Spleen (tissue), 13 donors: ENCODE results near the gene ABCG5. TPM values are rescaled to one million over a fixed set of nuclear protein-coding genes. Genes with fewer than 3 reads are reported as not detected.

Experiments
- DNase-seq: peaks from one replicate; pipeline ENCODE4 v3.0.0-alpha.2; 2020
- H3K27ac ChIP-seq, 8 donors: fragments of 200-600 bp; sonication (generic) in 7 of 8; 1 replicate in 4 of 8; 2 replicates in 4 of 8; pipeline versions ENCODE4 v1.5.0 to v1.8.0; 2016 to 2021; ENCODE audit warnings: inconsistent platforms in 4 of 8, mild to moderate bottlenecking in 4 of 8, moderate library complexity in 1 of 8
- H3K27me3 ChIP-seq, 7 donors: fragments of 200-600 bp; sonication (generic) in 6 of 7; replicated peaks in 1 of 7; 1 replicate in 4 of 7; 2 replicates in 3 of 7; pipeline versions ENCODE4 v1.5.0 to v1.8.0; 2016 to 2021; ENCODE audit warnings: inconsistent platforms in 3 of 7, mild to moderate bottlenecking in 1 of 7
- H3K36me3 ChIP-seq, 6 donors: fragments of 200-600 bp; sonication (generic) in 5 of 6; 1 replicate in 4 of 6; 2 replicates in 2 of 6; pipeline versions ENCODE4 v1.5.0 to v1.8.0; 2016 to 2021; ENCODE audit warnings: inconsistent platforms in 2 of 6
- H3K4me1 ChIP-seq, 6 donors: fragments of 200-600 bp; sonication (generic) in 5 of 6; 1 replicate in 3 of 6; 2 replicates in 3 of 6; pipeline versions ENCODE4 v1.5.0 to v1.8.0; 2016 to 2021; ENCODE audit warnings: inconsistent platforms in 3 of 6
- H3K4me3 ChIP-seq, 8 donors: fragments of 200-600 bp; sonication (generic) in 7 of 8; 1 replicate in 4 of 8; 2 replicates in 4 of 8; pipeline versions ENCODE4 v1.5.0 to v1.8.0; 2016 to 2021; ENCODE audit warnings: inconsistent platforms in 4 of 8, mild to moderate bottlenecking in 4 of 8, moderate library complexity in 2 of 8
- H3K9me3 ChIP-seq, 8 donors: fragments of 200-600 bp; sonication (generic) in 7 of 8; 1 replicate in 4 of 8; 2 replicates in 4 of 8; pipeline versions ENCODE4 v1.5.0 to v1.8.0; 2016 to 2021; ENCODE audit warnings: inconsistent platforms in 4 of 8
- CTCF ChIP-seq, 11 experiments: fragments of 200-600 bp in 7 of 11; fragments of 450-650 bp in 4 of 11; sonication (generic) in 4 of 11; IDR thresholded peaks in 8 of 11; conservative IDR thresholded peaks in 3 of 11; 1 replicate in 7 of 11; 2 replicates in 4 of 11; pipeline versions ENCODE4 v1.4.0 to v1.8.0; 2016 to 2021; ENCODE audit warnings: antibody characterized with exemption in 11 of 11, inconsistent platforms in 4 of 11, mild to moderate bottlenecking in 1 of 11
- POLR2A ChIP-seq, 3 donors: fragments of 450-650 bp; IDR thresholded peaks; one replicate each; pipeline ENCODE4 v1.5.1; 2017; ENCODE audit warnings: antibody characterized with exemption in 3 of 3, mild to moderate bottlenecking in 1 of 3
- POLR2AphosphoS5 ChIP-seq, 3 donors: sonication (generic); formaldehyde crosslinking; IDR thresholded peaks; one replicate each; pipeline ENCODE4 v1.5.1; 2017; ENCODE audit warnings: antibody characterized with exemption in 3 of 3
- WGBS, 5 donors: extraction: QIAGEN DNeasy Blood & Tissue Kit in 3 of 5; methylation state at CpG; one replicate each; pipeline versions ENCODE4 v1.1.5 to v1.1.7; 2013 to 2018; 5-methylcytosine and 5-hydroxymethylcytosine counted together
- intact Hi-C: fragments of 100-400 bp; cut with DNase I; formaldehyde crosslinking; loops from one replicate; pipeline ENCODE4 v1.15.0; 2023; ENCODE audit warnings: low total_unique reads
- long read RNA-seq, 2 donors: transcript quantifications; one replicate each; lab custom pipeline, GENCODE V29; 2026
- polyA plus RNA-seq, 3 donors: library from polyadenylated mRNA; stranded (reverse); fragments of 200-250 nt; gene quantifications; one replicate each; pipeline ENCODE4 v1.2.1, GENCODE V29; 2013
- total RNA-seq, 7 donors: library from RNA; depleted of rRNA in 3 of 7; stranded (reverse); fragments of >200 nt in 3 of 7; fragmentation: NEBNext Ultra II Directional in 4 of 7; extraction: Animal tissue kit (Norgen Biotek cat#: 25700) in 4 of 7; gene quantifications; one replicate each; pipeline versions ENCODE4 v1.1.0 to v1.2.1, GENCODE V29; 2016 to 2021
- donor health status: healthy with polysubstance abuse.
- donor health status: DM: no; HTN: no; CAD: no; lungs with moderate emphysema.
- donor health status: DM: no; HTN: no; CAD: no.
- donor health status: Bipolar disorder and iron deficiency.
- donor health status: healthy.
- donor health status: DM: no; HTN: no; CAD: no.
- donor health status: DM: yes; HTN: yes; CAD: no.

Gene ABCG5
- total RNA-seq (under 1 TPM in 3 of 7 donors, not detected in 4; 0.24 to 0.37 (median 0.26) TPM), polyA plus RNA-seq (under 1 TPM in 1 of 3 donors, not detected in 2; 0.05 TPM)
- long read RNA-seq, donor 1, result 0 reads
- long read RNA-seq, donor 2, result 0 reads

- WGBS, 5 donors, result 82 to 91% (median 88%) methylated on average over 13 to 20 of the region's 20 CpGs
- no peak for DNase-seq
- intact Hi-C loops, result no loop called here
- Histone ChIP-seq H3K9me3 (no peaks in the 10 kb centered on the region), H3K27ac (no peak within 1 kb of the TSS), H3K4me1 (no peaks in the 10 kb centered on the region), H3K4me3 (no peak within 1 kb of the TSS), H3K27me3 (peaks cover 0 to 12% (median 0%) of the 10 kb centered on the region in 7 donors), H3K36me3 (no peaks in the 10 kb centered on the region)
- TF ChIP-seq POLR2A (IDR thresholded peaks at IDR 0.05) (no peak), POLR2AphosphoS5 (IDR thresholded peaks at IDR 0.05) (no peak), CTCF (IDR thresholded peaks at IDR 0.05 in 8 of 11, conservative IDR thresholded peaks at IDR 0.05 in 3 of 11) (no peak)
Observed at GRCh38 chr2:43838560-43839267, at the start of gene ABCG5, which contains the start of gene ABCG8. Gene ABCG5 (minus strand): TSS chr2:43838839. CDS start chr2:43838679, 160 bp downstream. Gene ABCG8 (plus strand): TSS chr2:43838971. CDS start chr2:43839054, 83 bp downstream.

GRCh38 chr2:43887176-43887575 is 48.5 kb upstream of the ABCG5 start:
- intact Hi-C loops, result no loop called here
- peaks cover 0 to 72% (median 48%) of the 10 kb centered on the region in 6 donors for H3K36me3 ChIP-seq
- WGBS, 5 donors, result 74 to 98% (median 87%) methylated on average over 7 of the region's 7 CpGs

GRCh38 chr2:43885132-43885632 is 46.5 kb upstream of the ABCG5 start:
- no peak overlapping the region for H3K27ac ChIP-seq
- 86 to 95% (median 87%) methylated on average over 7 of the region's 7 CpGs for WGBS, 5 donors

More at GRCh38 chr2:43887176-43887575, 48.5 kb upstream of the ABCG5 start:
- Histone ChIP-seq H3K9me3 (no peaks in the 10 kb centered on the region), H3K4me1 (no peaks in the 10 kb centered on the region), H3K27ac (no peak overlapping the region), H3K27me3 (no peaks in the 10 kb centered on the region), H3K4me3 (no peak overlapping the region)
- no peak for DNase-seq
- no peak for TF ChIP-seq POLR2AphosphoS5 (IDR thresholded peaks at IDR 0.05)
- no peak for TF ChIP-seq CTCF (IDR thresholded peaks at IDR 0.05 in 8 of 11, conservative IDR thresholded peaks at IDR 0.05 in 3 of 11)
- TF ChIP-seq POLR2A (IDR thresholded peaks at IDR 0.05), result no peak

More at GRCh38 chr2:43885132-43885632, 46.5 kb upstream of the ABCG5 start:
- TF ChIP-seq CTCF (IDR thresholded peaks at IDR 0.05 in 8 of 11, conservative IDR thresholded peaks at IDR 0.05 in 3 of 11) (no peak), POLR2A (IDR thresholded peaks at IDR 0.05) (no peak), POLR2AphosphoS5 (IDR thresholded peaks at IDR 0.05) (no peak)
- DNase-seq, result no peak
- intact Hi-C loops, result no loop called here
- H3K36me3 ChIP-seq, result peaks cover 0 to 52% (median 31%) of the 10 kb centered on the region in 6 donors
- H3K4me1 ChIP-seq, result no peaks in the 10 kb centered on the region
- no peaks in the 10 kb centered on the region for H3K9me3 ChIP-seq
- no peaks in the 10 kb centered on the region for H3K27me3 ChIP-seq
- no peak overlapping the region for H3K4me3 ChIP-seq
